Activated naive CD8-positive, alpha-beta T cell treated with anti-CD3 and anti-CD28 coated beads, Interleukin-2, amount 50 U/mL, for 16 hours (primary cell): ENCODE data around the gene TBX2.

Source experiments
- DNase-seq: peaks from one replicate; pipeline ENCODE4 v3.0.0-alpha.2; 2020; ENCODE audit warnings: low read depth, low spot score

The TBX2 gene

DNA sequence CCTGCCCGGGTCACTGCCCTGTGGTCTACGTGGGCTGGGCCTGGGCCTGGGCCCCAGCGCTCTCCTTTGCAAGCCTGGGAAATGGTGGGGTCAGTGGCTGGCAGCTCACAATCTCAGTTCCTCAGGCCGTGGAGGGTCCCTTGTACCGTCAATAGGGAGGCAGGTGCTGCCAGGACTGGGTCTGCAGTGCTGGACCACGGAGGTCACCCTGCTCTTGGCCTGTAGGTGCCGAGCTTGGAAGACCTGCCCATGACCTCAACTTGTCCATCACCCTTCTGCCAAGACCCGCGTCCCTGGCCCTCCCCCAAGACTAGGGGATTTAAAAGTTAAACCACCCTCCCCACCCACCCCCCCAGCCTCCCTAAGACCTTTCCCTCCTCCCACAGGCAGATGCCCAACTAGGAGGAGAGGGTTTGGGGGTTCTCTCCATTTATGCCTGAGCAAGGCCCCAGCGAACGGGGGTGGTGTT lies 2.5 kb downstream of the TBX2 start:
- no peak for DNase-seq

DNA sequence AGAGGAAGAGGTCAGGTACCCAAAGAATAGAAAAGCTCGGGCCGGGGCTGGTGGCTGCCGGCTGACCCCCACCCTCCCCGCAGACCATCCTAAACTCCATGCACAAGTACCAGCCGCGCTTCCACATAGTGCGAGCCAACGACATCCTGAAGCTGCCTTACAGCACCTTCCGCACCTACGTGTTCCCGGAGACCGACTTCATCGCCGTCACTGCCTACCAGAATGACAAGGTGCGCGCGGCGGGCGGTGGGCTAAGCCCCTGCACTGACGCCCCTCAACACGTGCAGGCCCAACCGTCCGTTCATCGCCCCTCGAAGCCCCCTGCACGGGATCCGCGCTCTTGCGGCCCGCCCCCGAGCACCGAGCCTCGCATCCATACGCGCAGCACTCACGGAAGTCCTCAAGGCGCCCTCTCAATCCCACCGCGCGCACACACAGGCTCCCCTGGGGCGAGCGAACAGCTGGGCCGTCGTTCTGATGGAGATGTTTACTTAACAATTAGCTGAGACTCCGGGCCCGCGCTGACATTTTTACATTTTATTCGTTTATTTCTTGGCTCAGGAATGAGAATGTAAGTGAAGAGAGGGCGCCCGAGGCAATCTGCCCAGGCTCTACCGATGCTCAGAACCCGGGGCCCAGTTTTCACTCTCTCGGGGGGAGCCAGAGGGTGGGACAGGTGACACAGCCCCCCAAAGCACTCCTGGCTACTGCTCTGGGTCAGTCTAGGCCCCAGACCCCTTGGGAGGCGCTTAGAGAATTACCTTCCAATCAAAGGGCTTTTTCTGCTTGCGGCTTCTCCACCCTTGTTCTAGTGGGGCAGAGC lies 3.5 kb downstream of the TBX2 start:
- DNase-seq = no peak

DNA sequence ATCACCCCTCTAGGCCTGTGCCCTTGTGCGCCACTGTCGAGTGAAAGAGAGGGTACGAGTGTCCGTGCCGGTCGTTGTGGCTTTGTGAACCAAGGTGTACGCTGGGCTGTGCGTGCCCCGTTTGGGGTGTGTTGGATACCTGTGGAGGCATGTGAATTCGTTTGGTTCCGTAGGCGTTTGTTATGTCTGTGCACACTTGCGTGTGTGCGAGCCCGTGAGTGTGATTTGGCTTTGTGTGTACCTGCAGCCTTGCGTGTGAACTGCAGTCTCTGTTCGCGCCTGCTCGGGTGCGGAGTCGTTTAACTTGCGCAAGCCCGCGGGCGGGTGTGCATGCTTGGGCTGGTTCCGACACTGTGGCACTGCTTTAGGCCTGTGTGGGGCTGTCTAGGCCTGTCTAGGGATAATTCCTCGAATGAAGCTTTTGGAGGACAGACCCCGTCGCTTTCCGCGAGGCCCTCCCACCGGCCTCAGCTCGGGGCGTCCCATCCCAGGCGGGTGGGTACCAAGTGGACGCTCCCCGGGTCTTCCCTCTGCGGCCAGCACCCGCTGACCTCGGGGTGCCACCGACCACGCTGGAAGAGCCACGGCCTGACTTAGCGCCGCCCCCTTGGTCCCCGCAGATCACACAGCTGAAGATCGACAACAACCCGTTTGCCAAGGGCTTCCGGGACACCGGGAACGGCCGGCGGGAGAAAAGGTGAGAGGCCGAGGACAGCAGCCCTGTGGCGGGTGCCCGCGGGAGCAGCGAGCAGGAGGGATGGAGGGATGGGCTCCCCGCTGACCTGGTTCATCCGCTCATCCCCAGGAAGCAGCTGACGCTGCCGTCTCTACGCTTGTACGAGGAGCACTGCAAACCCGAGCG lies 4.4 kb downstream of the TBX2 start:
- DNase-seq = no peak

DNA sequence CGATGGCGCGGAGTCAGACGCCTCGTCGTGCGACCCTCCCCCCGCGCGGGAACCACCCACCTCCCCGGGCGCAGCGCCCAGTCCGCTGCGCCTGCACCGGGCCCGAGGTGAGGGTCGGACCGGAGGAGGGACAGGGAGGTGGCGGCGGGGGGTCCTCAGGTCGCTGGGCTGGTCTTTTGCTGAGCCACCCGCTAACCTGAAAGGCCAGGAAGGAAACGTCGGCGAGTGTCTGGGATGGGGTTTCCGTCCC lies 4.9 kb downstream of the TBX2 start:
- no peak for DNase-seq

DNA sequence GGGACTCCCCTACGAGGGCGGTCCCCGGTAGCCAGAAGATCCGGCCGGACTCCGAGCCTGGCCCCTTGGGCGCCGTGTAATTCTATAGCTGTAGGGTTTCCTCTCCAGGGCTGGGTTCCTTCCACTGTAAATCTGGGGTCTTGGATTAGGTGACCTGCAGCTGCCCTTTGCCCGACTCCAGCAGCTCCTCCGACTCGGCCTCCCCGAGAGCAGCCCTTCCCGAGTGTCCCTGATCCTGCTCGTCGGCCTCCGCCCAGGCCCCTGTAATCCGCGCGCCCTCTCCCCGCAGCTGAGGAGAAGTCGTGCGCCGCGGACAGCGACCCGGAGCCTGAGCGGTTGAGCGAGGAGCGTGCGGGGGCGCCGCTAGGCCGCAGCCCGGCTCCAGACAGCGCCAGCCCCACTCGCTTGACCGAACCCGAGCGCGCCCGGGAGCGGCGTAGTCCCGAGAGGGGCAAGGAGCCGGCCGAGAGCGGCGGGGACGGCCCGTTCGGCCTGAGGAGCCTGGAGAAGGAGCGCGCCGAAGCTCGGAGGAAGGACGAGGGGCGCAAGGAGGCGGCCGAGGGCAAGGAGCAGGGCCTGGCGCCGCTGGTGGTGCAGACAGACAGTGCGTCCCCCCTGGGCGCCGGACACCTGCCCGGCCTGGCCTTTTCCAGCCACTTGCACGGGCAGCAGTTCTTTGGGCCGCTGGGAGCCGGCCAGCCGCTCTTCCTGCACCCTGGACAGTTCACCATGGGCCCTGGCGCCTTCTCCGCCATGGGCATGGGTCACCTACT lies 5.5 kb downstream of the TBX2 start:
- no peak for DNase-seq

DNA sequence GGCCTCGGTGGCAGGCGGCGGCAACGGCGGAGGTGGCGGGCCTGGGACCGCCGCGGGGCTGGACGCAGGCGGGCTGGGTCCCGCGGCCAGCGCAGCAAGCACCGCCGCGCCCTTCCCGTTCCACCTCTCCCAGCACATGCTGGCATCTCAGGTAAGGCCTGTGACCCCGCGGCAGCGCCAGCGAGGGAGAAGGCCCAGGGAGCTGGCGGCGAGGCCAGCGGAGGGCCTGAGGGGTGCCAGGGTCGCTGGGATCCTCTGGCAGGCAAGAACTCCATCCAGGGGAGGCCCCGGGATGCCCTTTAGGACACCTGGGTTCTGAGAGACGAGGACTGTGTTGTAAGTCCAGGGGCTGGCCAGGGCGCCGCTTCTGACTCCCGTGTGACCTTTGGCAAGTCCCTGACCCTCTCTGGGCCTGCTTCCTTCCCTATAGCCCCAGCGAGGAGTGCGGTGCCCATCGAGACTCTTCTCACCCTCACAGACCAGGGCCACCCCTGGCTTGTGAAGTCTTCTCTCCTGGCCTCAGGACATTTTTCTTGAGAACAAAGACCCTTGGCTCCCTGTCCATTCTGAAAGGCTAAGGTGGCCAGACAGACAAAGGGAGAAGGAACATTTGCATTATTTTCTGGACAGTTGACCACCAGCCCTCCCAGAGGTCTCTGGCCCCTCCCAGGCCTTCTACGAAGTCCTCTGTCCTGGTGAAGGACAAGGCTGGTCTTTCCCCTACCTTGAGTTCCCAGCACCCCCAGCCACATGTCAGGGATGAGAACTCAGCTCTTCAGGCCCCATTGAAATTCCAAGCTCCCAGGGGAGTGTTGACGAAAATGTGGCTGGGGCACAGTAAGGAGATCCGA lies 6.3 kb downstream of the TBX2 start:
- no peak for DNase-seq

DNA sequence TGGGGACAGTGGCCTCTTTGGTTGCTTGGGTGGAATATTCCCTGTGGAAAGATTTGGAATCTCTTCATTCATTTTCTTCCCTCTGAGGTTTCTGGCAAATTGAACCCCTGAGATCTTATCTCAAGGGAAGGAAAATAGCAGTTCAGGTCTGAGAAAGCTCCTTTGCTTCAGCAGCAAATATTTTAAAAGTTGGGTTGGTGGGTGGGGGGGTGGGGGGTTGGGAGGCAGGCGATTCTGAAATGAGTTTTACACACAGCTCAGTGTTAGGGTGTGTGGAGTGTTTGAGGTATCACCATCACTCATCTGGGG lies 6.8 kb downstream of the TBX2 start:
- no peak for DNase-seq

DNA sequence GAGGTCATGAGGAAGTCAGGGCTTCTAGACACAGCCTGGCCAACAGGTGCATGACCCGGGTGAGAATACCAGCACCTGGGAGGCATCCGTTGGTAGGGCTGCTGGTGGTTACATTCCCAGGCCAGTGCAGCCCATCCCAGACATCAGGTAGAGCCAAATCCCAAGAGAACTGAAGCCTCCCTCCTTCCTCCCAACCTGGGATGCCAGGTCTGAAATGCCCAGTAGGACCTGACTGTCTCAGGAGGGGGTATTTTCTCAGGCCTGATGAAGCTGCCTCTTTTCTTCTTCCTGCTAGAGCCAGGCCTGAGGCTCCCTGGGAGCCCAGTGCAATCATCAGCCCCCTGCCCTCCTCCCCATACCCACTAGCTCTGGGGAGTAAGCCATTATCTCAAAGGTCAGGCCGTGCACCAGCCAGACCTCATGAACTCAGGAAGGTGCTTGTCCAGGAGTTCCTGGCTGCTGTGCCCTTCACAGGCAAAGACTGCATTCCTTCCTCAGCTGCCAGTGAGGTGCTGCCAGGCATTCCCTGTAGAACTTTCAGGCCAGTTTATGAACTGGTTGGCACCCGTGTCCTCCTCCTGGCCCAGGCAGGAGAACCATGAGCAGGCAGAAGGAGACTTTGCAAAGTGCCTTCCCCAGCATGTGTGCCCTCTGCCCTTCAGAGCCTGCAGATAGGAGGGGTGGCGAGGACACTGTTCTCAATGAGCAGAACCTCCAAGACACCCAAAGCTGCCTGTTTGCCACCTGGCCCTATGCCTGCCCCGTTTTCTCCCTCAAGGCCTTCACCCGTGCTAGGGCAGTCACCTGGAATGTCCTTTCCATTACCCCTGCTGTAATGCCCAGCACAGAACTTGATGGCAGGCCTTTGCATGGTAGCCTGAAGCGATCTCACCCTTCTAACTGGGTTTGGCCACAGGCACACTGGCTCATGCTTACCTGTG lies 7.6 kb downstream of the TBX2 start:
- DNase-seq = no peak

DNA sequence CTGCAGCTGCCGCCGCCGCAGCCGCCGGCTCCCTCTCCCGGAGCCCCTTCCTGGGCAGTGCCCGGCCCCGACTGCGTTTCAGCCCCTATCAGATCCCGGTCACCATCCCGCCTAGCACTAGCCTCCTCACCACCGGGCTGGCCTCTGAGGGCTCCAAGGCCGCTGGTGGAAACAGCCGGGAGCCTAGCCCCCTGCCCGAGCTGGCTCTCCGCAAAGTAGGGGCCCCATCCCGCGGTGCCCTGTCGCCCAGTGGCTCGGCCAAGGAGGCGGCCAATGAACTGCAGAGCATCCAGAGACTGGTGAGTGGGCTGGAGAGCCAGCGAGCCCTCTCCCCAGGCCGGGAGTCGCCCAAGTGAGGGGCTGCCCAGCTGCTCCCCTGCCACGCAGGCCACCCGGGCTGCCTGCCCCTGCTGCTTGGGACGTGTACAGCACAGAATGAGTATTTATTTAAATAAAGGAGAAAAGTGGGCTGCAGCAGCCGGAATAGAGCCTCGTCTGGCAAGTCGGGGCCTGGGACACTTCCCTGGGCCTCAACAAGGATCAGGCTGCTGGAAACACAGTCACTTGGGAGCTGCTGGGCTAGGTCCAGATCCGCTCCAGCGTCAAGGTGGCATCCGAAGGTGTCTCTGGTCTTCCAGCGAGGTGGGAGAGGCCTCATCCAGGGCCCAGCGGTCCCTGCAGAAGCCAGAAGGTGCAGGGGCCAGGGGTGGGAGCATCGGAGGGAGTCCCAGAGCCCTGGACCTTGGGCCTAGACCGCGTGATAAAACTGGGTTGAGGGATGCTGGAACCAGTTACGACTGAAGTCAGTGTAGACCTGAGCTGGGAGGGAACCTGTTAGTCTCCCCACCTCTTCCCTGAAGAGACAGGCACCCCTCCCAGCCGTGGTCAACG lies 8.8 kb downstream of the TBX2 start:
- DNase-seq = no peak

DNA sequence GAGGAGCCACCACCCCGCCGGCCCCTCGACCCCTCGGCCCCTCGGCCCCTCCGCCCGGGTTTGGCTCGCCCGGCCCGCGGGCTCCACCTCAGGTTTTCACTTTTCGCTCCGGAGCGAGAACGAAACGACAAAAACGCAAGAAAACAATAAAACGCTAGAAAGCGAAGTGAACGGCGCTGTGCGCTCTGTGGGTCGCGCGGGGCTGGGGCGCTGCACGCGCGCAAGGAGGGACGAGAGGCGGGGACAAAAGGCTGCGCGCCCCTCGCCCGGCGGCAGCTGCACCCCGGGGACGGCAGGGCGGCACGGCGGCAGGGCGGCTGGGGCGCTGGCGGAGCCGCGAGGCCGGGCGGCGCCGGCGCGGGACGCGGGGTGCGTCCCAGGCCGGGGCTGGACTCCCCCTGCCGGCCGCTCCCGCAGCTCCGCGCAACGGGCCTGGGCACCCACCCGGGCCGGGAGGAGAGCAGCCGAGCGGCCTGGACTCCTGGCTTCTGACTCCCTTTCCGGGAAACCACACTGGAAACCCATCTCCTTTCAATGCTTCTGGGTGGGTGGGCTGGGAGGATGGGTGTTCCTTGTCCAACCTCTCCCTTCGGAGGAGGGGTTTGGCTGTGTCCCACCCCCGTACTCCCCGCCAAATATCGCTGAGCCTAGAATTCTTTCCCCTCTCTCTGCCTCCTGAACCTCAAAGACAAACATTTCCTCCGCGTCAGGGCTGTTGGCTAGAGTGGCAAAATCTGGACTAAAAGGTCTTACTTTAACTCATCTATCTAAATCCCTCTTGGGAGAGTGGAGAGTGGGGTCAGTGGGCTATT lies 9.9 kb downstream of the TBX2 start:
- no peak for DNase-seq

DNA sequence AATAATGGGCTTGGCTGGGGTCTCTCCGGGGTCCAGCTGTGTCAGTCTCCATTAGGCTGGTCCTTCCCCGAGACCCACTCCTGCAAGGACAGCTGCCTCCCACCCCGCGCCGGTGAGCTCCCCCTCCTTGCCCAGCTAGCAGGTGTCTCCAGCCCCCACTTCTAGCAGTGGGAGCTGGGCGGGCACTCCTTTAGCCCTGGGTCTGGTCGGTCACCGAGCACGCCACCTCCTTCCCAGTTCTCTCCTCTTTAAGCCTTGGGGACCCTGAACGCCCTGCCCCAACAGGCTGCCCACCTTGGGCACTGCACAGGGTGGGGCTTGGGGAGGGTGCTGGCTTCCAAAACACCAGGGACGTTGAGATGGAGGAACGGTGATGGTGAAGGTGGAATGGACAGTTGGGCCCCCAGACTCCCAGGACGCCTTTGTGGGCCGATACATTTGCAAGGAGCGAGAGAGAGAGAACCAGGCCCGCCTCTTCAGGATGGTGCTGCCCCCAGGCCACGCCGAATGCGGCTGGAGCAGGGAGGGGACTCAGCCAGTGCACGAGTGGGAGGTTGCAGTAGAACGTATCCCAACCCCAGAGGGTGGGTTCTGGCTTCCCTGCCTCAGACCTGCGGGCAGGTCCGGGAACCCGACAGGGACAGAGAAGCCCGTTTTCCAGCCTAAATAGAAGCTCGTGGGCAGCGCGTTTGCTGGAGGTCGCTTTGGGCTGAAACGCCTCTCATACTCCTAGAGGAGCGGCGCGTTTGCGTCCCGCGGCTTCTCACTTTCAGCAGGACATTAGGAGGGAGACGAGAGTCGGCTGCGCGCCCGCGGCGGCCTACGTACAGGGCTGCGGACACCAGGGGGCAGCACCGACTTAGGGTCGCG lies 10.7 kb downstream of the TBX2 start:
- DNase-seq = peak; percentile 38

DNA sequence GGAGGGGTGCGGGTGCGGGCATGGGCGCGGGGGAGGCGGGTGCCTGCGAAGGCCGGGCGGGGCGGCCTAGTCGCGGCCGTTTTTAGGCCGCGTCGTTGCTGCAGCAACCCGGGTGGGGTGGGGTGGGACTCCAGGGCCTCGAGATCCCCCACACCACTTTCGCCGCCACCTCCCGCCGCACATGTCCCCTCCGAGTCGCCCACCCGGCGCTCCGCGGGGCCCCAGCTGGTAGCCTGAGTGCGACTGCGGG lies 11.3 kb downstream of the TBX2 start:
- no peak for DNase-seq

DNA sequence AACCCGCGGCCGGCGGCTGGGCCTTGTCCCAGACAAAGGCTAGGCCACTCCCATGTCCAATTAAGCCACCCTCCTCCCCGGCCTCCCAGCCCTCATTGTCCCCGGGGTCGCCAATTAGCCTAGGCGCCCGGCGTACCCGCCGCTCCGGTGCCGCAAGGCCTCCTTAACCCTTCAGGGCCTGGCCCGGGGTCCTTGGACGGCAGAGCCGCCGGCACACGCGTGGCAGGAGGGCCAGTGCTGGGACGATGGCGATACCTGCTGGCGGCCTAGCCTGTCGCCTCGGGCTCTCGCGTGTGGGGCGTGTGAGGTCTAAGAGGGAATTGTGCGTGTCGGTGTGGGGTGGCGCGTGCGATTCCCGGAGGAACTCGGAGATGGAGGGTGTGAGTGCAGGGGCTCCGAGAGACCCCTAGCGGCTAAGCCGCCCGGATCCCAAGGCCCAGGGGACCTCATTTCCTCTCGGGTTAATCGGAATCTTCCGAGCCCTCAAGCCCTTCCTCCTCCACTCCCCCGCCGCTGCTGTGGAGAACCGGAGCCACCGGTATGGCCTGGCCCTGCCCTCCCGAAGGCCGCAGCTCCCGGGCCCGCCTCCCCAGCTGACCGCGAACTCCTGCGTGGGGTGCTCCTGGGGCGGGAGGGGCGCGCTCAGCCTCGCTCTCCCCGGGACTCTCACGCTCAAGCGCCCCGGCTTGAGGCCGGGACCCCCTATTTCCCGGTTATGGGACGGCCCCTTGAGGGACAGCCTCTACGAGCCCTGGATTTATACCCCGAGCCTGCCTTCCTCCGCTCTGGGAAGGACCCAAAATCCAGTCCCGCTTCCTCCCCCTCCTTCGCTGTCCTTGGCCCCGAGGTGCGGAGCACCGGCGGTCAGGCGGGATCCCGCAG lies 11.9 kb downstream of the TBX2 start:
- no peak for DNase-seq

DNA sequence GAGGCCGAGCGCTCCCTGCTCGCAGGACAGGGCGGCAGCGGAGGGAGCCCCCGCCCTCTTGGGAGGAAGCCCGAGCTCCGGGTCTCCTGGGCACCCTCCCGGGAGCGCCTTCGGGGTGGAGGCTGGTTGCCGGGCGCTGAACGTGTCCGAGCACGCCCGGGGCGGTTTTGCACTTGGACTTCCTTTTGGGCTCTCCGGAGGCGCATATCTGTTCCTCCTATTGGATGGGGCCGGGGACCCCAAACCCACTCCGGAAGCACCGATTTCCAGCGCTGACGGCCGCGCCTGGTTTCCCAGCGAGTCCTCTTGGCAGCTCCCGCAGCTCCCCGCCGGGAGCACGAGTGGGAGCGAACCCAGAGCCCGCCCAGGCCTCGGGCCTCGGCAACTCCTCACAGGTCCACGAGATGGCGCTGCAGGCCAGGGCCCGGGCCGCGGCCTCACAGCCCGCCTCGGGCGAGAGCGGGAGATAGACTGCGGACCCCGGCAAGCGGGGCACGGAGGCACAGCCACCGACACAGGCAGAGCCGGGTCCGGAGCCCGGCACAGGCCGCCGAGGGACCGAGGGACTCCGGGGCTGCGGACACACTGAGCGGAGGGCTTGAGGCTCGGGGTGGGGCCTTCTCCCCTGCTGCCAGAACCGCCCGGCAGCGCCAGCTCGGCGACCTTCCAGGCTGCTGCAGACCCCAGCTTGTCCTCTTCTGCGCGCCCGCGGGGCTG lies 12.7 kb downstream of the TBX2 start:
- peak; percentile 46 for DNase-seq

DNA sequence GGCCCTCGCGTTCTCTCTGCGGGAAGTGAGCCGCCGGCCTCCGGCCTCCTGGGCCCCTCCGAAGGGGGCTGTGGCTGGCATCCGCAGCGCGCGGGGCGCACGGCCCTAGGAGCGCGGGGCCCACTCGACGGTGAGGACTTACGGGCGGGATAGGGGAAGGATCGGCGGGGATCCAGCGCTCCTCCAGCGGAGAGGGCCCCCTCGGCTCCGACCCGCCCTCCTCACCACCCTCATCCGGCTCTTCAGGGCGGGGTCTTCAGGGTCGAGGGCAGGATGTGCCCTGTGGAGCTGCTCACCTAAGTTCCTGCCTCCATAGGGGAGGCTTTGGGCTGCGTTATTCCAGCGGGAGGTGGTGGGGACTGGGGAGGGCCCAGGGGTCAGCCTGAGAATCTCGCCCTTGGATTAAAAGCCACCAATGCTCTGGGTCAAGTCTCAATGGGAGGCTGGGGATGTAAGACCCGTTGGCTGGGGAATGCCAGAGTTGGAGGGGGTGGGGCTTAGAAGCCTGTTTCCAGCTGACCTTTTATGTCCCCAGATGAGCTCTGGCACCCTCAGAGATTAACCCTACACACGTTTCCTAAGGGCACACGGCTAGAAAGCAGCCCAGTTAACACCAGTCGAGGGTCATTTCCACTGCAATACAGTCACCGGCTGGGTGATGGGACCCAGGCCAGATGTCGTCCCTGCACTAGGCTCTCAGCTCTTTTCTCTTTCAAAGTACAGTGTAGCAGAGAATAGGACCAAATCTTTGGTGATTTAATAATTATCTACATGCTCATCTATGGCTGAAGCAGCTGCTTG lies 13.4 kb downstream of the TBX2 start:
- DNase-seq = no peak
